GM18873 (cell line): ENCODE results near the gene PRRC1.
"Not testable (repeated sequence)": the region's sequence is repeated elsewhere in the genome, so short reads cannot be mapped to it uniquely, and the experiment has no call there.

ENCODE experiments used
- ATAC-seq: cut with Tn5 transposase; IDR thresholded peaks from one replicate; pipeline ENCODE4 v1.9.1; 2021; ENCODE audit warnings: mild to moderate bottlenecking, moderate library complexity, moderate number of reproducible peaks; ENCODE audit not compliant: unreplicated experiment, low FRiP score

The PRRC1 gene

DNA sequence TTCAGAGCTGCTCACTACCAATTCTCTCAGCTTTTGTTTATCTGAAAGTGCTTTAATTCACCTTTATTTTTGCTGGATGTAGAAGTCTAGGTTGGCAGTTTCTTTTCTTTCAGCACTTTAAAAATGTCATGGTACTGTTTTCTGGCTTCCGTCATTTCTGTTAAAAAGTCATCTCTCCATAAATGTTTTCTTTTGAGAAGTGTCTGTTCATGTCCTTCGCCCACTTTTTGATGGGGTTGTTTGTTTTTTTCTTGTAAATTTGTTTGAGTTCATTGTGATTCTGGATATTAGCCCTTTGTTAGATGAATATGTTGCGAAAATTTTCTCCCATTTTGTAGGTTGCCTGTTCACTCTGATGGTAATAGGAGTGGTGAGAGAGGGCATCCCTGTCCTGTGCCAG is 23.1 kb downstream of the PRRC1 start:
- not testable (repeated sequence) for ATAC-seq

- not testable (repeated sequence) for ATAC-seq
Measured at GRCh38 chr5:127545249-127545648, 27.8 kb downstream of the PRRC1 start.

DNA sequence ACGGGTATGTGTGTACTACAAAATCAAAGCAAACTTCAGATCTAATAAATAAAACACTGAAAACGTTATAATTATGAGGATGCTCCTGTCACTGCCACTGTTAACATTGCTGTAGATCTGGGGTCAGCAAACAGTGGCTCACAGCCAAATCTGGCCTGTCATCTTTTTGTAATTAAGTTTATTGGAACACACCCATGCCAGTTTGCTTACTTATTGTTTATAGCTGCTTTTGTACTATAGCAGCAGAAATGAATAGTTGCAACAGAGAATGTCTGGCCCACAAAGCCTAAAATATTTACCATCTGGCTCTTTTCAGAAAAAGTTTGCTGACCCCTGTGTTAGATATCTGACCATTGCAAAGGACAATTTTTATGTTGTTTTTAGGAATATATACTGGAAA is 32.1 kb downstream of the PRRC1 start:
- no peak for ATAC-seq

- no peak for ATAC-seq
Measured at GRCh38 chr5:127550652-127551409, 33.4 kb downstream of the PRRC1 start.

DNA sequence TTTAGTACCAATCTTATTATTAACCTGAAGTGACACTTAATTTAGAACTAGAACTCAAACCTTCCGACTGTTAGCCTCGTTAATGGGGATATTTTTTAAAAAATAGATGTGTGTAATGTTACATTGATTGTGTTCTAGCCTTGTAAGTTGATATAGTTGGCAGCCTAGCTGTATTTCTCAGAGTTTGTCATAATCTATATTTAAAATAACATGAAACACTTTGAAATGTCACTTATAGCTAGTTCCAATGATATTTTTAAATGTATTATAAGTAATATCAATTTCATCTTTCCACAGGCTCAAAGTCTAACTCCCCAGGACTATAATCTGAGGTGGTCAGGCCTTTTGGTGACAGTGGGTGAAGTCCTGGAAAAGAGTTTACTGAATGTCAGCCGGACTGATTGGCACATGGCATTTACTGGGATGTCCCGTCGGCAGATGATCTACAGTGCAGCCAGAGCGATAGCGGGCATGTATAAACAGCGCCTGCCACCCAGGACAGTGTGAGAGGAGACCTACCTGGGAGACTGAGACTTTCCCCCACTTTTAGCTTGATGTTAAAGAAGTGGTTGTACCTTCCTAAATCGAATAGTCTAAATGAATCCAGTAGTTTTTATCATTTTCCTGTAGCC is 34.1 kb downstream of the PRRC1 start:
- no peak for ATAC-seq

DNA sequence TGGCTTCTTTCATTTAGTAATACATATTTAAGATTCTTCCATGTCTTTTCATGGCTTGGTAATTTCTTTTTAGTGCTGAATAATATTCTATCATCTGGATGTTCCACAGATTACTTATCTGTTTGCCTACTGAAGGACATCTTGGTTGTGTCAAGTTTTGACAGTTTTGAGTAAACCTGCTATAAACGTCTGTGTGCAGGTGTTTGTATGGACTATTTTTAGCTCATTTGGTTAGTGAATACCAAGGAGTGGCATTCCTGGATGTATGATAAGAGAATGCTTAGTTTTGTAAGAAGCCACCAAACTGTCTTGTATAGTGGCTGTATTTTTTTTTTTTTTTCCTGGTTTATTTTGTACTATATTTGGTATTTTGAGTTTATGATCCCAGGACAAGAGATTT is 38.4 kb downstream of the PRRC1 start:
- ATAC-seq, result no peak

DNA sequence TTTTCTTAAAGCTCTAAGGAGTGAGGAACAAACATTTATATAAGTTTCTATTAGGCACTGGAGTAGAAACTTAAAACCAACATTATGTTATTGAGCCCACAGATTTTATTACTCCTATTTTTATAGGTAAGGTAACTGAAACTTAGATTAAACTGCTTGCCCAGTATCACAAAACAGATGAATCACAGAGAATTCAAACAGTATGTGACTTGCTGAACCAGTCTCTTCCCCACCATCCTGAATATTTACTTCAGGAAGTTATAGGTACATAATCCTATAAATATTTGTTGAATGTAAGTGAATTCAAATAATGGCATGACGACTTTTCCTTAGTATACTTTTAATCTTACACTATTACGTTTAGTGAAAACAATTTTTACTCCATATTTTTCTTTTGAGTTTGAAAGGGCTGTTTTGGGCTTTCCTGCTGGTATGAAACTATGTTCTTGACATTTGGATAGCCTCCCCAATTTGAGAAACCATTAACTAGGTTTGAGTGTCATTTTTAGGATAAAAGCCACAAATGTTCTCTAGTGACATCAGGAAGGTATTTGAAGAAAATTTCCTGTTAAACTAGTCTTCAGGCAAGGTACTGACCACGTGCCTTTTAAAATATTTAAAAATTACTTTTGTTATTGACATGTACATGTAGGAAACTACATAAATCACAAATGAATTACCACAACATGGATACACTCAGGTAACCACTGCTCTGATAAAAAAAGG is 39.3 kb downstream of the PRRC1 start:
- ATAC-seq, result no peak

- ATAC-seq, result no peak
Measured at GRCh38 chr5:127558273-127558672, 40.8 kb downstream of the PRRC1 start.

GRCh38 chr5:127561254-127561653 is 43.8 kb downstream of the PRRC1 start:
- no peak for ATAC-seq

DNA sequence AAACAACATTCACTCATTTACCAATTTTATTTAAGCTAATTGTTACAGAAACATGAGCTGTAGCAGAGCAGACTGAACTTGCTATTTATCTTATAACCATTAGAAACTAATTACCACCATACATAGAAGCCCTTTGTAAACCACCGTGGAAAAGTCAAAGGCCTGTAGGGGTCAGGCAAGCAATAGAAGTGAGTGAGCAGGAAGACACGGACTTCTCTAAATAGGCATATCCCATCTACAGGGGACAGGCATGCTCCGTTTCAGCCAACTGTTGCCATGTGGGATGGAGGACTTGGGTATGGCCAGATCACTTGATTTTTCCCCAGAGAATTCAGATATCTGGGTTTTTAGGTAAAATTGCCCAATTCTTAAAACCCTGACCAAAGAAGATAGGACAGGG is 44.8 kb downstream of the PRRC1 start:
- no peak for ATAC-seq

DNA sequence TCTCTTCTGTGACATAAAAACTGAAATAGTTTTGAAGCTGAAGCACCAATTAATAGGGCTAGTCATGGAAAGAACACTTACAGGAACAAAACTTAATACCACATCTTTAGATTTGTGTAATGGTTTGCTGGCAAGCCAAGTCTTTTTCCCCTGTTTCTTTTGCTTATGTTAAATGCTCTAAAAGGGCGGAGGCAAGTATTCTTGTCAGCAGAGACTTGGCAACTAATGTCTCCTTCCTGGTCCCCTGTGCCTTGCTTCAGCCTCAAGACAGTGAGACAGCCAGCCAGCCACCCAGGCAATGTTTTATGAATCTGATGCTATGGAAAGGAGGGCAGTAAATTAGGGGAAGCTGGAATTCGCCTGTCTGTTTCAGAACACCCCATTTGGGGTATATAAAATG is 45.7 kb downstream of the PRRC1 start:
- ATAC-seq, result no peak

GRCh38 chr5:127564002-127564769 is 46.7 kb downstream of the PRRC1 start:
- ATAC-seq, result peak; percentile 32

DNA sequence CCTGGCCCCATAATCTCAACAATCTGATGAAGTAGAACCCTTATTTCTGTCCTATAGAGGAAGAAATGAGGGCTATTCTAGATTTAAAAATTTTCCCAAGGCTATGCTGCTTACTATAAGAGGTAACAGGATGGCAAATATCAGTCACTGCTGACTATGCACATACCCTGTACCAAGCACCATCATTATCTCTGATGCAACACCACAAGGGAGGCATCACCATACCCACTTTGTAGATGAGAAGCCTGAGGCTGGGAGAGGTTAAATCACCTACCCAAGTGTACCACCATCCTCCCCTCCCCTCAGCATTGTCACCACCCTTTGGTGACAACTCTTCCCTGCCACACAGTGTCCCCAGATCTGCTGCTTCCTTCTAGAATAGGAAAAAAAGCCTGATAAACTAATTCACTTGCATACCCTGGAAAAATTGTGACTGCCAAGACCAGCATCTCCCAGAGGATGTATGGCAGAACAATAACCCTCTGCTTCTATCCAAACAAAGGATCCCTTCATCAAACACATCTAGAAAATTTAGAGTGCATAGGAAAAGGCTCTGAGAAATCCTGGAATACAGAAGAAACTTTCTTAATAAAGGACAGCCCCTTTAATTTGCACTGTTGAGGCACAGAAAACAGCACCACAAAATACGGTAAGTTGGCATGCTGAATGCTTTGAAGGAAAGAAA is 48.3 kb downstream of the PRRC1 start:
- ATAC-seq, result no peak

DNA sequence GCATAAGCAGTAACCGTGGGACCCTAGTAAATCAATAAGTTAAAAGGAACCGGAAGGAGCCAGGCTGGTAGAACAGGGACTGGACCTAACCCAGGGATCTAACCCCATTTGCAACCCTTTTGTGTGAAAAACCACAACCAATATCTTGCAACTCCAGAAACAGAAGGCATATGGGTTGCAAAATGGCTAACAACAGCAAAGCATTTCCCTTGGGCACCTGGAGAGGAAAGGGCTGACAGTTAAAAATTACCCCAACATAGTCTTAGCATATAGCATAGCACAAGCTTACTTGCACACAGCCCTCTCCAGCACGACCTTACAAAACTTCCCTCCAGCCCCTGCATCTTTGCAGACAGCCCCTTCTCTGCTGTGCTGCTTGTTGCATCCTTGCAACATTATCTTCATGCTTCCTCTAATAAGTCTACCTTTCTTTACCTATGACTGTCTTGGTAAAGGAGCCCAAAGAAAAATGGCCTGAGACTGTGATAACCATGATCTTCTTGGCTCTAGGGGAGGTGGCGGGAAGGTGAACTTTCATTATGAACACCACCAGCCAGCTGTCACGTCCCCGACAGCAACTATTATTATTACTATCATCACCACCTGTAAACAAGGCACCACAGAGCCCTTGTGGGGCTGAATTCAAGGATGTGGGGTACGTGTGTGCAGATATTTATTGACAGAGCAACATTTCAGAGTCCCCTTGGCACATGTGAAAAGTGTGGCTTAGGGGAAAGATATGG is 49.8 kb downstream of the PRRC1 start:
- peak; percentile 77 for ATAC-seq

GRCh38 chr5:127568166-127568565 is 50.7 kb downstream of the PRRC1 start:
- no peak for ATAC-seq

- not testable (repeated sequence) for ATAC-seq
Measured at GRCh38 chr5:127569471-127569870, 52.0 kb downstream of the PRRC1 start.

DNA sequence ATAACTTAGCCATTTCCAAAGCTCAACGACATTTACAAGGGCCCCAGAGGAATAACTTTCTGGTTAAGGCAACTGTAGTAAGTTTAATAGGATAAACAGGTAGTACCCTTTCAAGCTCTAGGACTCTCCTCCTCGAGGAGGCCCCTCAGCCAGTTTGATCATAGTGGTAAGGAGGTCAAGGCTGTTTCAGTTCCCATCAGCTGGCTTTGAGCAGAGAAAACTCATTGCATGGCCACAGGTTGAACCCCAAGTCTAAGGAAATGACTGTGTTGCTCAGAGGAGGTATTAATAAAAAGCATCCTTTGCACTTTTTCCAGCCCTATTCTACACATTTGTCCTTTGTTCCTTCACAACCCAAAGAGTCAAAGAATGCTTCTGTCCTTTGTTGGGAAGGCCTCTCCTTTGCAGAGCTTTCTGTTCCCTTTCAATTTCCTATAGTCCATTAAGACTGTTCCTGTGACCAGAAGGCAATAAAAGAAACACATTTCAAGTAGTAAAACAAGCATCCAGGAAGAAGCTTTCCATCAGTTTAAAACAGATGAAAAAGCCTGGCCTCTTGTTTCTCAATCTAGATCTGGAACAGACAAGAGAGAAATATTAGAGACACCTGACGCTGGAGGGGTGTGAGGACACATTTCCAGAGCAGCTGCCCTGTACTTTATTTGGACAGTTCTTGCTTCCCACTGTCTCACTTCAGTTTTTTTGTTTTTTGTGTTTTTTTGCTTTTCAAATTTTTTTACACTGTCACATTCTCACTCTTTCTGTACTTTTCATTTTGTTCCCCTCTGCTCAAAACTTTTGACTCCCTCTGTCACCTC is 54.1 kb downstream of the PRRC1 start:
- peak; percentile 55 for ATAC-seq

DNA sequence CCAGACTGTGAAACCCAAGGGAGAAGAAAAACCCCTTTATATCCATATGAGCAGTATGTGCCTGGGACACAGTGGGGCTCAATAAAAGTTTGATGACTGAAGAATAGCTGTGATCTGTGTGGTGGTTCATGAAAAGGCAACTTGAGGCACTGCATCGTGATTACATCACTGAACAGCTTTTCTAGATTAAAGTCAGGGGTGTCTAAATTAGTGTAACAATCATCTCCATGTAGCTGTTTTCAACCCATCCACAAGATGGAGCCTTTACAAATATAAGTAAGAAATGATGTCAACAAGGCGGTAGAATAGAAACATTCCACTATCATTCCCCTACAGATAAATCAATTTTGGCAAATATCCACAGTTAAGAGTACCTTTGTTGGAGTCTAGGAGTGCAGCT is 55.5 kb downstream of the PRRC1 start:
- no peak for ATAC-seq
